H9 (cell line): ENCODE results near the gene PRMT7. TPM values are rescaled to one million over a fixed set of nuclear protein-coding genes. Genes with fewer than 3 reads are reported as not detected.
A peak's percentile ranks its signal among the peaks of the same experiment; 100 is the strongest.

ENCODE experiments used
- DNase-seq: peaks from one replicate; pipeline ENCODE4 v3.0.0-alpha.2; 2017
- H2AFZ ChIP-seq: one replicate; pipeline ENCODE4 v1.6.1; 2013; ENCODE audit warnings: mild to moderate bottlenecking, low read length, control low read depth, moderate library complexity
- H2AK5ac ChIP-seq: 2 replicates; pipeline ENCODE4 v1.6.1; 2013; ENCODE audit warnings: low read length, control low read depth, mixed read lengths; ENCODE audit not compliant: insufficient read length
- H2BK120ac ChIP-seq: one replicate; pipeline ENCODE4 v1.6.1; 2013; ENCODE audit warnings: low read depth, mild to moderate bottlenecking, low read length, control low read depth, inconsistent platforms; ENCODE audit not compliant: poor library complexity, severe bottlenecking
- H2BK12ac ChIP-seq: 2 replicates; pipeline ENCODE4 v1.6.1; 2013; ENCODE audit warnings: low read length, control low read depth, mixed read lengths, low read depth; ENCODE audit not compliant: insufficient read length
- H2BK15ac ChIP-seq: 2 replicates; pipeline ENCODE4 v1.6.1; 2013; ENCODE audit warnings: low read depth, low read length, control low read depth
- H2BK20ac ChIP-seq: one replicate; pipeline ENCODE4 v1.6.1; 2013; ENCODE audit warnings: low read depth, mild to moderate bottlenecking, low read length, control low read depth, inconsistent platforms; ENCODE audit not compliant: poor library complexity, severe bottlenecking
- H2BK5ac ChIP-seq: 2 replicates; pipeline ENCODE4 v1.6.1; 2013; ENCODE audit warnings: low read length, control low read depth, mixed read lengths; ENCODE audit not compliant: insufficient read length
- H3K14ac ChIP-seq: 2 replicates; pipeline ENCODE4 v1.6.1; 2013; ENCODE audit warnings: low read length, control low read depth; ENCODE audit not compliant: insufficient read depth
- H3K18ac ChIP-seq: 2 replicates; pipeline ENCODE4 v1.6.1; 2013; ENCODE audit warnings: low read depth, mild to moderate bottlenecking, mixed read lengths, low read length, control low read depth; ENCODE audit not compliant: insufficient read length
- H3K23ac ChIP-seq: 2 replicates; pipeline ENCODE4 v1.6.1; 2013; ENCODE audit warnings: low read length, control low read depth, mixed read lengths, low read depth; ENCODE audit not compliant: insufficient read length
- H3K23me2 ChIP-seq: 2 replicates; pipeline ENCODE4 v1.6.1; 2013; ENCODE audit warnings: low read depth, mild to moderate bottlenecking, mixed read lengths, low read length, control low read depth; ENCODE audit not compliant: insufficient read length, poor library complexity, severe bottlenecking
- H3K27ac ChIP-seq: 2 replicates; pipeline ENCODE4 v1.5.1; 2013; ENCODE audit warnings: low read length, control low read depth, mixed read lengths, low read depth; ENCODE audit not compliant: insufficient read length
- H3K27me3 ChIP-seq: 2 replicates; pipeline ENCODE4 v1.6.1; 2013; ENCODE audit warnings: low read length, control low read depth, inconsistent platforms; ENCODE audit not compliant: insufficient read depth
- H3K4ac ChIP-seq: 2 replicates; pipeline ENCODE4 v1.6.1; 2013; ENCODE audit warnings: low read depth, mild to moderate bottlenecking, control low read depth, inconsistent platforms, low read length, moderate library complexity
- H3K4me1 ChIP-seq: 2 replicates; pipeline ENCODE4 v1.6.1; 2013; ENCODE audit warnings: low read length, control low read depth, inconsistent platforms; ENCODE audit not compliant: insufficient read depth
- H3K4me2 ChIP-seq: 2 replicates; pipeline ENCODE4 v1.6.1; 2013; ENCODE audit warnings: low read length, control low read depth, mixed read lengths; ENCODE audit not compliant: insufficient read length, insufficient read depth
- H3K56ac ChIP-seq: 2 replicates; pipeline ENCODE4 v1.6.1; 2013; ENCODE audit warnings: low read depth, mild to moderate bottlenecking, mixed read lengths, low read length, control low read depth; ENCODE audit not compliant: insufficient read length
- H3K79me1 ChIP-seq: 2 replicates; pipeline ENCODE4 v1.6.1; 2013; ENCODE audit warnings: low read depth, mild to moderate bottlenecking, moderate library complexity, low read length, control low read depth, inconsistent platforms; ENCODE audit not compliant: insufficient read depth, poor library complexity, severe bottlenecking
- H3K79me2 ChIP-seq: 2 replicates; pipeline ENCODE4 v1.6.1; 2013; ENCODE audit warnings: low read length, control low read depth, inconsistent platforms; ENCODE audit not compliant: insufficient read depth
- H3K9ac ChIP-seq: 2 replicates; pipeline ENCODE4 v1.6.1; 2013; ENCODE audit warnings: low read length, control low read depth, mixed read lengths; ENCODE audit not compliant: insufficient read length; ENCODE audit errors: extremely low read depth
- H3K9me3 ChIP-seq: one replicate; pipeline ENCODE4 v1.6.1; 2013; ENCODE audit warnings: low read depth, low read length, inconsistent platforms; ENCODE audit not compliant: control insufficient read depth
- H3T11ph ChIP-seq: one replicate; pipeline ENCODE4 v1.6.1; 2013; ENCODE audit warnings: mild to moderate bottlenecking, low read length, control low read depth, inconsistent platforms
- H4K20me1 ChIP-seq: one replicate; pipeline ENCODE4 v1.6.1; 2013; ENCODE audit not compliant: control insufficient read depth, insufficient read length, insufficient read depth
- H4K5ac ChIP-seq: 2 replicates; pipeline ENCODE4 v1.6.1; 2013; ENCODE audit warnings: low read depth, mild to moderate bottlenecking, mixed read lengths, low read length, control low read depth; ENCODE audit not compliant: insufficient read length
- H4K8ac ChIP-seq: replicated peaks from 2 replicates; pipeline ENCODE4 v1.6.1; 2013; ENCODE audit warnings: low read length, control low read depth, mixed read lengths, low read depth; ENCODE audit not compliant: insufficient read length
- H4K91ac ChIP-seq: 2 replicates; pipeline ENCODE4 v1.6.1; 2013; ENCODE audit warnings: low read depth, mild to moderate bottlenecking, moderate library complexity, mixed read lengths, low read length, control low read depth; ENCODE audit not compliant: insufficient read length
- H3K27ac Mint-ChIP-seq, 3 experiments: 2 replicates in 2 of 3; 3 replicates in 1 of 3; pipeline ENCODE4 v1.8.0; 2020 to 2021; ENCODE audit warnings: mixed read lengths in 3 of 3, mild to moderate bottlenecking in 1 of 3, moderate library complexity in 1 of 3
- H3K27me3 Mint-ChIP-seq: 2 replicates; pipeline ENCODE4 v1.8.0; 2021; ENCODE audit warnings: low read depth, mild to moderate bottlenecking, moderate library complexity, mixed read lengths
- H3K36me3 Mint-ChIP-seq, 3 experiments: 2 replicates in 2 of 3; 3 replicates in 1 of 3; pipeline ENCODE4 v1.8.0; 2020 to 2021; ENCODE audit warnings: low read depth in 3 of 3, mixed read lengths in 3 of 3; ENCODE audit not compliant: insufficient read depth in 1 of 3
- H3K4me1 Mint-ChIP-seq, 2 experiments: 2 replicates each; pipeline ENCODE4 v1.8.0; 2020; ENCODE audit warnings: mixed read lengths in 2 of 2
- H3K4me3 Mint-ChIP-seq, 2 experiments: 2 replicates in 1 of 2; 3 replicates in 1 of 2; pipeline ENCODE4 v1.8.0; 2020 to 2021; ENCODE audit warnings: mild to moderate bottlenecking in 2 of 2, mixed read lengths in 2 of 2, moderate library complexity in 1 of 2
- H3K9me3 Mint-ChIP-seq, 2 experiments: 2 replicates in 1 of 2; 3 replicates in 1 of 2; pipeline ENCODE4 v1.8.0; 2020; ENCODE audit warnings: mild to moderate bottlenecking in 2 of 2, mixed read lengths in 2 of 2, moderate library complexity in 1 of 2
- CTCF ChIP-seq: fragments of 200-600 bp; sonication (generic); conservative IDR thresholded peaks from 3 replicates; pipeline ENCODE4 v1.8.0; 2021; ENCODE audit warnings: antibody characterized with exemption, mild to moderate bottlenecking
- WGBS: extraction: QIAGEN DNeasy Blood & Tissue Kit; methylation state at CpG from one replicate; pipeline ENCODE4 v1.1.7; 2013; ENCODE audit warnings: missing lambda C conversion rate, low lambda C conversion rate, mixed read lengths; ENCODE audit not compliant: insufficient read length; ENCODE audit errors: extremely low coverage; 5-methylcytosine and 5-hydroxymethylcytosine counted together
- total RNA-seq: library from RNA; stranded (reverse); gene quantifications from 2 replicates; pipeline ENCODE4 v1.2.1, GENCODE V29; 2021

Gene PRMT7
- total RNA-seq, 1 experiment from 2014 or later, result 56.6 TPM

- no peak overlapping the region for H2BK15ac ChIP-seq
- Mint-ChIP-seq H3K4me1 (peaks cover 50 to 58% of the 10 kb centered on the region in 2 experiments), H3K27ac (peak overlapping the region in 1 of 3 experiments; percentile 44; a peak in 2 of 7 replicates), H3K36me3 (no peaks in the 10 kb centered on the region), H3K27me3 (peaks cover 4% of the 10 kb centered on the region), H3K9me3 (no peaks in the 10 kb centered on the region), H3K4me3 (no peak overlapping the region)
- no peak overlapping the region for H2AFZ ChIP-seq
- peak overlapping the region; percentile 36 for H3K18ac ChIP-seq
- peak overlapping the region; percentile 53 for H4K5ac ChIP-seq
- no peaks in the 10 kb centered on the region for H3K79me1 ChIP-seq
- no peak overlapping the region for H4K91ac ChIP-seq
- no peak overlapping the region for H3K4me2 ChIP-seq
- H2BK120ac ChIP-seq, result no peak overlapping the region
- H3K27me3 ChIP-seq, result no peaks in the 10 kb centered on the region
- no peak overlapping the region for H3T11ph ChIP-seq
- no peak for DNase-seq
- H4K8ac ChIP-seq, result no peak overlapping the region
- TF ChIP-seq CTCF, result no peak
- no peak overlapping the region for H3K4ac ChIP-seq
- no peak overlapping the region for H2BK20ac ChIP-seq
- H2AK5ac ChIP-seq, result no peak overlapping the region
- H3K4me1 ChIP-seq, result 0 out of 2 replicates have a peak, but pooled peaks cover 4% of the 10 kb centered on the region
- no peak overlapping the region for H3K23ac ChIP-seq
- no peak overlapping the region for H3K27ac ChIP-seq
- no peaks in the 10 kb centered on the region for H4K20me1 ChIP-seq
- H3K23me2 ChIP-seq, result no peaks in the 10 kb centered on the region
- no peak overlapping the region for H3K56ac ChIP-seq
- H2BK5ac ChIP-seq, result no peak overlapping the region
- H2BK12ac ChIP-seq, result no peak overlapping the region
- no CpG with 5 or more reads among the region's 13 CpGs for WGBS
- no peak overlapping the region for H3K14ac ChIP-seq
- no peaks in the 10 kb centered on the region for H3K9me3 ChIP-seq
- no peak overlapping the region for H3K9ac ChIP-seq
- H3K79me2 ChIP-seq, result no peaks in the 10 kb centered on the region
Observed at GRCh38 chr16:68401871-68402747, 91.3 kb downstream of the PRMT7 start.
